GM21619 (cell line): ENCODE measurements around the gene MGME1.

Source experiments
- ATAC-seq: cut with Tn5 transposase; IDR thresholded peaks from one replicate; pipeline ENCODE4 v1.9.1; 2021; ENCODE audit not compliant: unreplicated experiment

MGME1 gene

GRCh38 chr20:17992224-17992637 is 23.4 kb downstream of the MGME1 start:
- peak; percentile 59 for ATAC-seq

- no peak for ATAC-seq
Measured at GRCh38 chr20:17992847-17993513, 24.2 kb downstream of the MGME1 start.

- ATAC-seq = no peak
Measured at GRCh38 chr20:17993546-17993945, 24.7 kb downstream of the MGME1 start.

- ATAC-seq = no peak
Measured at GRCh38 chr20:17995967-17996819, 27.4 kb downstream of the MGME1 start.

- ATAC-seq = no peak
Measured at GRCh38 chr20:17998446-17998845, 29.6 kb downstream of the MGME1 start.

DNA sequence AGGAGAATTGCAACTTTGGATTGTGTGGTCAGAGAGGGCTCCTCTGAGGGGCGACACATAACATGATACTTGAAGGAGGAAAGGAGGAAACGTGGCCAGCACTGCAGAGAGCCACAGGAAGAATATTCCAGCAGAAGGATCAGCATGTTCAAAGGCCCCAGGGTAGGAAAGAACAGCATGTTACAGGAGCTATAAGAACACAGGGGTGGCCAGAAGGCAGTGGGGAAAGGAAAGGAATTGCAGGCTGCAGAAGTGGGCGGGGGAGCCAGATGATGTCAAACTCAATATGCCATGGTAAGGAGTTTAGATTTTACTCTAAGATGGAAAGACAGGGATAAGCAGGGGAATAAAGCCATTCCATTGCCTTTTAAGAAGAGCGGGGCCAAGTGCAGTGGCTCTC is 30.7 kb downstream of the MGME1 start:
- ATAC-seq = no peak

GRCh38 chr20:18001131-18001921 is 32.5 kb downstream of the MGME1 start:
- ATAC-seq = no peak

- ATAC-seq = no peak
Measured at GRCh38 chr20:18003897-18004296, 35.1 kb downstream of the MGME1 start.

- no peak for ATAC-seq
Measured at GRCh38 chr20:18004384-18005031, 35.7 kb downstream of the MGME1 start.

DNA sequence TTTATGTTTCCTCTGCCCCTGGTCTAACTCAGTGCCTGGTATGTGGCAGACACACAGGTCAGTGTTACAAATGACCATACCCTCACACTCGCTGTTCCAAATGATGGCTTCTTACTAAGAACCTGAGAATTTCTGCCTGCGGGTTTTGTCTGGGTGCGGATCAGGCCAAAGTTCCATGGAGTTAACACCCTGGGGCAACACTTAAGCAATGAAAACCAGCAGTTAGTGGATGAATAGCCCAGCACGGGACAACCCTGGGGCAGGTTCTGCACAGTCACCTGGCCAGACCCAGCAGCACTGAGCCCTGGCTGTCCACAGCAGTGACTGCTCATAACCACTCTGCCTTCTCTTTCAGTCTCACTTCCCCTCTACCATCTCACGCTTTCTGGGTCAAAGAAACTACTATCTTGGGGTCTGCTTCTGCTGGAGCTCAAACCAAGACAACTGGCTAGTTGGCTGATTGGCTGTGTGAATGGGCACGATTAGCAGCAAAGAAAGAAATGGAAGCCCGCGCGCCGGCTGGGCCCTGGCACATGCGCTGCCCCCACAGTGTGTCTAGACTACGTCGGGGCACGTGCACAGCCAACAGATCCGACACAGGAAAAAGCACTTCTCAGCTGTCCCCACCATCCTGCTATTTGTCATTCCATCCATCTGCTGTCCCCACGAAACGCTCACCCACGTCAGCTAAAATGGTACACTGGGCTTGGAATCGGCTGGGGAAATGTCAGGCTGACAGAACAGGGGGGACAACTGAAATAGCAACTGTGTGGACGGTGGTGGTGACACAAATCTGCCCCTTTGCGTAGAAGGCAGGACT is 36.6 kb downstream of the MGME1 start:
- ATAC-seq = peak; percentile 92

DNA sequence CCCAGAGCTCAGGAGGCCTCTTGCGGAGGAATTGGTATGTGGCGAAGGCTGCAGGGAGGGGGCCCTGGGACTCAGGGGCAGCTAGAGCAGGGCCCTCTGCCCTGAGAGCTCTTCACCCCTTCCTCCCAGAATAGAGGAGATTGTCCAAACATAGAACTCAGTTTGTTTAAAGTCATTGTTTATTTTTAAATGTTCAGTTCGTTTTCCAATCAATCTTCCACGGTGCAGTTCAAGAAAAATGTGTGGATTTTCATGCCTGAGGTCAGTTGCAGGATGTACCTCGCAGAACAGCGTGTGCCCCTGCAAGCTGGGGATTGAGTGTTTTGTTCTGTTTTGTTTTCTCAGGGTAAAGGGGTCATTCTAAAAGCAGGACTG is 37.2 kb downstream of the MGME1 start:
- ATAC-seq = no peak

DNA sequence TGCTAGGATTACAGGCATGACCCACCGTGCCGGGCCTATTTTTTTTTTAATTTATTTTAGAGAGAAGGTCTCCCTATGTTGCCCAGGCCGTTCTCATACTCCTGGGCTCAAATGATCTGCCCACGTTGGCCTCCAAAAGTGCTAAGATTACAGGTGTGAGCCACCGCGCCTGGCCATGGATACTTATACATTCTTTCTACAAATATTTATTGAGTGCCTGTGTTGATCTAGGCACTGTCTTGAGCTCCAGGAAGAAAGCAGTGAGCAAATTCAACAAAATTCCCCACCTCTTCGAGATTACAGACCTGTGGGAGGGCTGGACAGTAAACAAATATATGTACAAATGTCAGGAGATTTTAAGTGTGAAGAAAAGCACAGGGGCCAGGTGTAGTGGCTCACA is 37.9 kb downstream of the MGME1 start:
- ATAC-seq = no peak

GRCh38 chr20:18007534-18008292 is 38.9 kb downstream of the MGME1 start:
- ATAC-seq = no peak

- no peak for ATAC-seq
Measured at GRCh38 chr20:18009116-18009515, 40.3 kb downstream of the MGME1 start.

DNA sequence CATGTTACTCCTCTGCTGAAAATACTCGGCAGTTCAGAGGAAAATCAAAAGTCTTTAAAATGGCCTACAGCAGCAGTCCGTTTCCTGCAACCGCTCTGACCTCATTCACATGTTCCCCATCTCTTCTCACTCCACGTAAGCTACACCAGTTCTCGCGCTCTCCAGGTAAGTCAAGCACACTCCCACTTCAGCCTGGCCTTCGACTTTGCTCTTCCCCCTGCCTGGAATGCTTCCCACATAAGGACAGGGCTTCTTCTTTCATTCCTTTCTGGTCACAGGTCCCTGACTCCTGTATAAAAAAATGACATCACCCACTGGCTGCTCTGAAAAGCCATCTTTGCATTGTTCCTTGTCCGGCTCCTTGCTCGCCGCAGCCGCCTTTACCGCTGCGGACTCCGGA is 42.7 kb downstream of the MGME1 start:
- ATAC-seq = no peak

- no peak for ATAC-seq
Measured at GRCh38 chr20:18011951-18012645, 43.3 kb downstream of the MGME1 start.

DNA sequence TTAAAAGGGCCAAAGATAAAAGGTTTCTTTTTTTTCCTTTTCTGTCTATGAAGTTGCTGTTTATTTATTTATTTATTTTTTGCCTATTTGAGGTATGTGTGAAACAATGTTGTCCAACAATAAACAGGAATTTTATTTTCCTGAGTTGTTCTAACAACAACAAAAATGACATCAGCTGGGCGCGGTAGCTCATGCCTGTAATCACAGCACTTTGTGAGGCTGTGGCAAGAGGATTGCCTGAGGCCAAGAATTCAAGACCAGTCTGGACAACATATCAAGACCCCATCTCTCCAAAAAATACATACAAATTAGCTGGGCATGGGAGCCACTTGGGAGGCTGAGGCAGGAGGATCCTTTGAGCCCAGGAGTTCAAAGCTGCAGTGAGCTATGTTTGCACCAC is 44.1 kb downstream of the MGME1 start:
- no peak for ATAC-seq

DNA sequence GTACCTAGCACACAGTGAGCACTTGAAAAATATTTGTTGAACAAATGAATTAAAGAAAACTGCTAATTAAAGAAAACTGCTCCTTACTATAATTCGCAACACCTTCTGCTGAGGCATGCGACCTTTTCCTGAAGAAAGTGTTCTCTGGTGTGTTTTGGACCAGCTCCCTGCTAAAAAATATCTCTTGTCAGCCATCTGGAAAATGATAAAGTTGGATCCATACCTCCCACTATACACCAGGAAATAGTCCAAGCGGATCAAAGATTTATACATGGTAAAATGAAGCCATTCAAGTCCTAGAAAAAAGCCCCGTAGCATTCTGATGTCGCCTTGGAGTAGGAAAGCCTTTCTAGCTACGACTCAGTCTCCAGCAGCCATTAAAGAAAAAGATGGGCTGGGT is 45.6 kb downstream of the MGME1 start:
- no peak for ATAC-seq

DNA sequence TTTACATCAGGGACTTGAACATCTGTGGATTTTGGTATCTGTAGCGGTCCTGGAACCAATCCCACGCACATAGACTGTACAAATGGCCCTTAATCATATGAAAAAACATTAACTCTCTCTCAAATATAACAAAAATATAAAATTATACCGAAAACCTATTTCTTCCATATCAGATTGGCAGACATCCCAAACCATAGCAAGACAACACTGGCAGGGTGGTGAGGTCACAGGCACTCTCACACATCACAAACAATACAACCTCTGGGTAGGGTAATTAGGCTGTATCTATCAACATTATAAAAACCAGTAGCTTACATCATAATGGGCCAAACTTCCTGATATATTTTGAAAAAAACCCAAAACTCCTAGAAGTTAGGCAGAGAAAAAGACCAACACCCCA is 48.0 kb downstream of the MGME1 start:
- ATAC-seq = no peak
